ENCODE data around the gene ADAMTS8.

ADAMTS8 gene

DNA sequence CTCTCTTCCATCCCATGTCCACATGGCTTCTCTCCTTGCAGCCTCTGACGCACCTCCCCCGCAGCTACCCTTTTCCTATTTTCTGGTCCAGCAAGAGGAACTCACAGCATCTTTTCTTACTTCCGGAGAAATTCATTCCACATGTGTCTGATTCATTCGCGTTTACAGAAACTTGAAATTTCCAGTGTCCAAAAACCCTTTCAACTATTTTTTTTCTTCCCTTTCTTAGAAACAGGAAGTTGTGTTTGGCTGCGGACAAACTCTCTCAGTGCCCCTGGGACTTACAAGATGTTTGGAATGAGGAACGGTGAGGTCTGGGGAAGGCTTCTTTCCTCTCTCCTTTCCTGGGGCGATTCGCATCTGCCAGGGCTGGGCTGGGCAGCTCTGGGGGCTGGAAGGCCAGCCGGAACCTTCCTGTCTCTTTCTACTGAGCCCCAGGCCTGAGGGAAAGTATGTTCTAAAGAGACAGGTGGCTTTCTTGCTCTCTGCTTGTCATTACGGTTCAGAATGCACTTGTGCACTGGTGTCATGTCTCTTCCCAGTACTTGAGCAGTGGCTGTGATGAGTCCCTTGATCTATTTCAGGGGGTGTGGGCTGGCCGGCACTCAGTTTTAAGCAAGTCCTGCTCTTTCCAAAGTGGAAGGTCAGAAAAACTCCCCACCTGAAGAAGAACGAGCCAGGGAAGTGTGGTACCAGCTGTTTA lies 27.5 kb downstream of the ADAMTS8 start:
- TF ChIP-seq, protein P1, sequence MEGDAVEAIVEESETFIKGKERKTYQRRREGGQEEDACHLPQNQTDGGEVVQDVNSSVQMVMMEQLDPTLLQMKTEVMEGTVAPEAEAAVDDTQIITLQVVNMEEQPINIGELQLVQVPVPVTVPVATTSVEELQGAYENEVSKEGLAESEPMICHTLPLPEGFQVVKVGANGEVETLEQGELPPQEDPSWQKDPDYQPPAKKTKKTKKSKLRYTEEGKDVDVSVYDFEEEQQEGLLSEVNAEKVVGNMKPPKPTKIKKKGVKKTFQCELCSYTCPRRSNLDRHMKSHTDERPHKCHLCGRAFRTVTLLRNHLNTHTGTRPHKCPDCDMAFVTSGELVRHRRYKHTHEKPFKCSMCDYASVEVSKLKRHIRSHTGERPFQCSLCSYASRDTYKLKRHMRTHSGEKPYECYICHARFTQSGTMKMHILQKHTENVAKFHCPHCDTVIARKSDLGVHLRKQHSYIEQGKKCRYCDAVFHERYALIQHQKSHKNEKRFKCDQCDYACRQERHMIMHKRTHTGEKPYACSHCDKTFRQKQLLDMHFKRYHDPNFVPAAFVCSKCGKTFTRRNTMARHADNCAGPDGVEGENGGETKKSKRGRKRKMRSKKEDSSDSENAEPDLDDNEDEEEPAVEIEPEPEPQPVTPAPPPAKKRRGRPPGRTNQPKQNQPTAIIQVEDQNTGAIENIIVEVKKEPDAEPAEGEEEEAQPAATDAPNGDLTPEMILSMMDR (IDR thresholded peaks at IDR 0.05; ENCODE audit: low read depth, low read length) = no peak
- H3K4me3 ChIP-seq (replicated peaks in 1 of 2; ENCODE audit: low read depth in 2 of 2, low read length in 2 of 2) = no peak overlapping the region
- peak; percentile 89 to 94 for DNase-seq (ENCODE audit: low read depth in 2 of 2)

DNA sequence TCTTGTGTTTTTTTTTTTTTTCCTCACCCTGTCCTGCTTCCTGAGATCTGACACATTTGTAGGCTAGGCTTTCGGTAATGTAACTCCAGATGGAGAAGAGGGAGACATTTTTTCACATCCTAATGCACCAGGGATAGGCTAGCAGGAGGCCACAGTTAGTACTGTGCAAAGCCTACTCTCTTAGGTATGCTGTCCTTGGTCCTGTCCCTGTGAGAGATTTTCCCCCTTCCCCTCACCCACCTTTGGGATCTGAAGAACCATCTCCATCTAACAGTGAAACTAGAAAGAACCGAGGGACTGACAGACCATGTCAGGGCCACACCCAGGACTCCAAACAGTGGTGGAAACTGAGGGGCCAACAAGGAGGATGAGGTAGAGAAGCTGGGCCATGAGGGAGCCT lies 29.2 kb downstream of the ADAMTS8 start:
- DNase-seq (ENCODE audit: low read depth in 2 of 2) = no peak
- H3K4me3 ChIP-seq (replicated peaks in 1 of 2; ENCODE audit: low read depth in 2 of 2, low read length in 2 of 2) = no peak overlapping the region
- TF ChIP-seq, protein P1 (IDR thresholded peaks at IDR 0.05; ENCODE audit: low read depth, low read length) = no peak

DNA sequence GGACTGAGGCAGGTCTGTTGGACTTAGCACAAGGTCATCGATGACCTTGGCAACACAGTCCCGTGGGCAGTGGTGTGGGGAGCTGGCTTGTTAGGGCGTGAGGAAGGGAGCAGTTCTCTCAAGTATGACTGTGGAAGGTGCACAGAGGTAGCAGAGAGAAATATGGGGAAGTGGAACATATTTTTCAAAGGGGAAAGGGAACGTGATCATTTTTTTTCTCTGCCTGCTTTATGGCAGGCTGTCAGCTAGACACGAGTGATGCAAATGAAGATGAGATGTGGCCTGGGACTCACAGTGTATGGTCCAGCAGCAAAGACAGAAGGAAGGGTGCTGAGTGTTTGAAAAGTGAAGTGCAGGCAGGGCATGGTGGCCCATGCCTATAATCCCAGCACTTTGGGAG lies 30.6 kb downstream of the ADAMTS8 start:
- H3K4me3 ChIP-seq (replicated peaks in 1 of 2; ENCODE audit: low read depth in 2 of 2, low read length in 2 of 2) = no peak overlapping the region
- TF ChIP-seq, protein P1 (IDR thresholded peaks at IDR 0.05; ENCODE audit: low read depth, low read length) = no peak
- no peak for DNase-seq (ENCODE audit: low read depth in 2 of 2)

GRCh38 chr11:130396965-130397364 lies 31.4 kb downstream of the ADAMTS8 start:
- no peak for DNase-seq (ENCODE audit: low read depth in 2 of 2)
- TF ChIP-seq, protein P1 (IDR thresholded peaks at IDR 0.05; ENCODE audit: low read depth, low read length) = no peak
- H3K4me3 ChIP-seq (replicated peaks in 1 of 2; ENCODE audit: low read depth in 2 of 2, low read length in 2 of 2) = no peak overlapping the region

- no peak for DNase-seq (ENCODE audit: low read depth in 2 of 2)
- H3K4me3 ChIP-seq (replicated peaks in 1 of 2; ENCODE audit: low read depth in 2 of 2, low read length in 2 of 2) = no peak overlapping the region
- TF ChIP-seq, protein P1 (IDR thresholded peaks at IDR 0.05; ENCODE audit: low read depth, low read length) = no peak
These were observed 33.8 kb downstream of the ADAMTS8 start for GRCh38 chr11:130394615-130395014.

- no peak overlapping the region for H3K4me3 ChIP-seq (replicated peaks in 1 of 2; ENCODE audit: low read depth in 2 of 2, low read length in 2 of 2)
- TF ChIP-seq, protein P1 (IDR thresholded peaks at IDR 0.05; ENCODE audit: low read depth, low read length) = no peak
- DNase-seq (ENCODE audit: low read depth in 2 of 2) = no peak
These were observed 36.7 kb downstream of the ADAMTS8 start for GRCh38 chr11:130391711-130392110.

Measured in cardiac fibroblast (primary cell).